Dermis microvascular lymphatic vessel endothelial cell (primary cell): Measurements from ENCODE around the gene RREB1. TPM values are rescaled to one million over a fixed set of nuclear protein-coding genes. Genes with fewer than 3 reads are reported as not detected.

ENCODE experiments used
- DNase-seq, 2 donors: peaks; one replicate each; pipeline versions ENCODE4 v3.0.0 to v3.0.0-alpha.2; 2010; ENCODE audit warnings: low read depth in 2 of 2
- total RNA-seq: library from RNA; depleted of rRNA; stranded (reverse); fragments of >200 nt; gene quantifications from 2 replicates; pipeline ENCODE4 v1.2.1, GENCODE V29; 2014

Gene RREB1
- total RNA-seq, 1 donor from 2014 or later, result 11.8 TPM

GRCh38 chr6:7121700-7122241 lies 14.0 kb downstream of the RREB1 start:
- DNase-seq, result no peak

- no peak for DNase-seq
These were observed 14.9 kb downstream of the RREB1 start for GRCh38 chr6:7122684-7123083.

- DNase-seq, result no peak
These were observed 16.4 kb downstream of the RREB1 start for GRCh38 chr6:7124114-7124513.

GRCh38 chr6:7124636-7125035 lies 16.9 kb downstream of the RREB1 start:
- no peak for DNase-seq

- no peak for DNase-seq
These were observed 17.5 kb downstream of the RREB1 start for GRCh38 chr6:7125290-7125689.

DNA sequence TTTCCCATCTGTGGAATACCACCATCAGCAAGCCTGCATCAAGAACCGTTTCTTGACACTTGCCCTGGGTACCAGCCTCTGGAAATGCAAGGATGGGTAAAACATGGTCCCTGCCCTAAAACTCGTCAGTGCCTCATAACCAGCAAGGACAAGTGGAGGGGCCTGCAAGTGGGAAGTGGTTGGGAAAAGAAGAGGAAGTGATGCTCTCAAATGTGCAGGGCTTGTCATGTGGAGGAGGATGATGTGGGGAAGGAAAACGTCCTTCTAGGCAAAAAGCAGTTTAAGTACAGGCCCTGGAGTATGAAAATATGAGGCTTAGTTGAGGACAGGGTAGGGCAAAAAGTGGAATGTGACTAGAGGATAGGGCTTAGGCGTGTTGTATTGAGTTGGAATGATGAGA lies 19.0 kb downstream of the RREB1 start:
- DNase-seq, result no peak

GRCh38 chr6:7127680-7128079 lies 19.9 kb downstream of the RREB1 start:
- no peak for DNase-seq

GRCh38 chr6:7129360-7129759 lies 21.6 kb downstream of the RREB1 start:
- DNase-seq, result no peak

- DNase-seq, result no peak
These were observed 22.2 kb downstream of the RREB1 start for GRCh38 chr6:7129784-7130569.

DNA sequence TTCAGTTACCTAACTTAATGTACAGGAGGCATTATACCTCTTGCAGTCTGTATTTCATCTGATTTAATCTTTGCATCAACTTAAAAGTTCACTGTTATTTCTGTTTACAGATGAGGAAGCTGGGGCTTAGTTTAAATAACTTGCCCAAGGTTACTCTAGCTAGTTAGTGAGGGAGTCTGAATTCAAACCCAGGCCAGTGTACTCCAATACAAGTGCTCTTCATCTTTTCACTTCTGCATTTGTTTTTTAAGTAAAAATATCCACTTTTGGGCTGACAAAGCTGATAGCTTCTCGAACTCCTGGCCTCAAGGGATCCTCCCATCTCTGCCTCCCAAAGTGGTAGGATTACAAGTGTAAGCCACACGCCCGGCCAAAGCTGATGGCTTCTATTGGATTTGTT lies 23.6 kb downstream of the RREB1 start:
- no peak for DNase-seq

DNA sequence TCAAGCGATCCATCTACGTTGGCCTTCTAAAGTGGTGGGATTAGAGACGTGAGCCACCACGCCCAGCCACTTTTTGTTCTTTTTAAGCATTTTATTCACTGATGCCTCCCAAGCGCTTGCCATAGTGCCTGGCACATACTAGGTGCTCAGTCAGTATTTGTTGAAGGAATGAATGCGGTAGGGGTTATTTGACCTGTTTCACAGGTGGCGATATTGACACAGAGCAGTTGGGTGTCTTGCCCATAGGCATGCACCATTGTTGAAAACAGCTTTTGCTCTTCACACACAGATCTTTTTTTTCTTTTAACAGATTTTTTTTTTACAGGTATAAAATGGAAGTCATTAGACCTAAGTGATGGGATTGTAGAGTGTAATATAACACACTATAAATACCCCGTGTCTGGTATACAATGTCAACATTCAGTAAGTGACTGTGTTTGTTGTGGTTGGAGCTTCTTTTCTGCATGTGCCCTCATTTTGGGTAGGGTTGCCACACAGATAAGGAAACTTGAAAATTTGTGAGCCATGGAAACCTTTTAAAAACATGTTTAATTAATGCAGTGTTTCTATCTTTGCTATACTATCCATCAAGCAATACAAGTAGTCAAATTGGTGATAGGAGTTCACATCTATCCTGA lies 24.8 kb downstream of the RREB1 start:
- no peak for DNase-seq

DNA sequence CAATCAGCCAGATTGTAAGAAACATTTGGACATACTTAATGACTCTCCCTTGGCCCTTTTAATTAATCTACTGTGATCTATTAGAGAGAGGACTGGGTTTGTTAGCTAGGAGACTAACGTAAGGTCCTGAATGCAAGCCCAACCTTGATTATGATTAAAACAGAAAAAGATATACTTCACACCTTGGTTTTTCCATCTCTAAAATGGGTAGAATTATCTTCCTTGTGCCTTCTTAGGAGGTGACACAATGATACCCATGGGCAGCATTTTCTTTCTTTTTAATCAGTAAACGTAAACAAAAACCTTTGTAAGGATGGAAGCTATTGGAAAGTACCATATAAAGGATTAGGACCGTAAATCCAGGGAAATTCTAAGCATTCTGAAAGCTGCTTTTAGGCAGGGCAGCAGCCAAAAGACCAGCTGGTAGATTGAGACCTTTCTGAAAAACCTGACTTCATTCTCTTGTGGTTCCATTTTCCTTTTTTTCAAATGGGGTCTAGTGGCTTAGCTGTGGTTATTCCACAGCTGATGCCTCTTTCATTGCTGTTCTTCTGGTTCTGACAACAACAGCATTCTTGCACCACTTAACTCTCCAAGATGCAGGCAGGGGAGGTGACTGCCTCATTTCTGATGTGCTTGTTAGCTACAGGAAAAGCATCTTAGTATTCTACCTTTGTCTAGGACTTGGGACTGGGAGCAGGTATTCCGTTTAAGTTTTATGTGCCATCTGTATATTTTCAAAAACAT lies 27.4 kb downstream of the RREB1 start:
- DNase-seq, result no peak

DNA sequence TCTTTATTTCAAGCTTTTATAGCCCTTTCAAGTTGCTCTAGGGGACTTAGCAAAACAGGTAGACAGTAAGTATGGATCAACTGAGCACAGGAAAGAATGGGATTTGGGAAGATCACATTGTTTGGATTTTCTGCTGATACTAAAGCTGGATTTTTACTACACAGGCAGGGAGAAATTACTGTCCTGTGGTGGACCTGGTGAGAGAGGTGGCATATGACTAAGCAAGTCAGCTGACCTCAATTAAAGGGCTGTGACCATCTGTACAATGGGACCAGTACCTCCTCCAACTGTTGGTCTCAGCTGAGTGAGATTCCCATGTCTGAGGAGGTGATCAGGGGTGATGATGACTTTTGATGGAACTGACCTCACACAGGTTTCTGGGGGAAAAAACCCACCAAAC lies 28.0 kb downstream of the RREB1 start:
- no peak for DNase-seq

DNA sequence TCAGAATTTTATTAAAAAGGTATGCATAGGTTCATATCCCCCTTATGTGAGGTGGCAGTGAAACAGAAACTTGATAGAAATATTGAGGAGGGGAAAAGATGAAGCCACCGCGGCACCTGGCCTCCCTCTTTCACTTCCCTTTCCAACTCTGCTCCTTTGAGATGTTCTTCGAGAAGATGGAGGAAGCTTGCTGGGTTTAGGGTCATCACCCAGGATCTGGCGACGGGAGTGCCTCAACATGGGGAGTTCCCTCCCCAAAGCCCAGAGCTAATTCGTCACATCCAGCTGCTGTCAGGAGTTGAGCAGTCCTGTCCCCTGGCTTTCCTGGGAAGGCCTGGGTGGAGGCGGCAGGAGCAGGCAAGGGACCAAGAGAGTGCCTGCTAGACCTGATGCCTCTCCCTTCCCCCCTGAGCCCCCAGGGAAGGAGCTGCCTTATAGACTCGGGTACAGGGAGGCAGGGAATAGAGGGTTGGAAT lies 29.1 kb downstream of the RREB1 start:
- no peak for DNase-seq

DNA sequence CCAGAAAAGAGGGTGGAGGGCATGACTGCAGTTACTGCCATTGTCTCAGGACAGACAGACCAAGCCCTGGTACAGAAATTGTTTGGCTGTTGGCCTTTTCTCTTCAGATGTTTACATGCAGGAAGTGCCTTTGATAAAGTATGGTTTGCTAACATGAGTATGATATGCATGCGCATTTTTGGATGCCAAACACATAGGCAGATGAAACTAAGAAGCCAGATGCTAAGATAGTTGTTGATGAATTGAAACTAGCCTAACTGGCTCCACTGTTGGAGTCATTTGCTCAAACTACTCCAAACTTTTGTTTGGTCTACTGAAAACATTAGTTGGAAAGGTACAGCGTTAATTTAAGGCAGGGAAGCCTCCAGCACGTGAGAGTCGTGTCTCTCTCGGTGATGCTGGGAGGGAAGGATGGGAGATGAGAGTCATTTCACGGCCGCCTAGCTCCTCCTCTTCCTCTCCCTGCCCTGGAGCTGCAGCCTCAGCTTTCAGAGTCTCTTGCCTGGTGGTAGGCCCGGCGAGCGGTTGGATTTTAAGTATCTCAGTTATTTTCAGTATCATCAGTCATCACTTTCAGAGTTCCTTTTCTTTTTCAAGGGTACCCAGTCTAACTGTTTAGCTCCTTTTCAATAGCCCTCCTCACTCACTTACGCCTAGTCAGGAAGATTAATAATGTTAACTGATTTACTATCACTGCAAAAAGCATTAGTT lies 29.7 kb downstream of the RREB1 start:
- peak in 1 of 2 donors; percentile 49 for DNase-seq

DNA sequence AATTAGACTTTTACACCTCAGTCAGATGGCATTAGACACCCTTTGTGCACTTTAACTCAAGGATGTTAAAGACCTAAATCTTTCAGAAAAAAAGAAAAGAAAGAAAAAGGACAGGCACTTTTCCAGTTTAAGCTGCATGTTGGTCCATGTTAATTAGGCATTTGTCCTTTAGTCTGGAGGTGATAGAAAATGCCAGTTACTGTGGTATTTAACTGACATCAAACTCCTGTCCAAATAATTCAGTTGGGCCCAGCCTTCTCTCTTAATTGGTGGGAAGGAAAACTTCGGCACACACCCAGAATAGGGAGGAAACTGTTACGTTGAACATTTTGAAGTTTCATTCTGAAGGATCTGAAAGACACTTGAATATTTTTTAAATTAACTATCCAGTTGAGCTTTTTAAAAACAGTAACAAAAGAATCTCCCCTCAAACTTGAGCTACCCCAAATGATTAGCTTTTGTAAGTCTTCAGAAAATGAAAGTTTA lies 30.3 kb downstream of the RREB1 start:
- DNase-seq, result no peak

- peak; percentile 34 to 45 for DNase-seq
These were observed 31.2 kb downstream of the RREB1 start for GRCh38 chr6:7138921-7139358.

- DNase-seq, result no peak
These were observed 32.2 kb downstream of the RREB1 start for GRCh38 chr6:7139835-7140470.

DNA sequence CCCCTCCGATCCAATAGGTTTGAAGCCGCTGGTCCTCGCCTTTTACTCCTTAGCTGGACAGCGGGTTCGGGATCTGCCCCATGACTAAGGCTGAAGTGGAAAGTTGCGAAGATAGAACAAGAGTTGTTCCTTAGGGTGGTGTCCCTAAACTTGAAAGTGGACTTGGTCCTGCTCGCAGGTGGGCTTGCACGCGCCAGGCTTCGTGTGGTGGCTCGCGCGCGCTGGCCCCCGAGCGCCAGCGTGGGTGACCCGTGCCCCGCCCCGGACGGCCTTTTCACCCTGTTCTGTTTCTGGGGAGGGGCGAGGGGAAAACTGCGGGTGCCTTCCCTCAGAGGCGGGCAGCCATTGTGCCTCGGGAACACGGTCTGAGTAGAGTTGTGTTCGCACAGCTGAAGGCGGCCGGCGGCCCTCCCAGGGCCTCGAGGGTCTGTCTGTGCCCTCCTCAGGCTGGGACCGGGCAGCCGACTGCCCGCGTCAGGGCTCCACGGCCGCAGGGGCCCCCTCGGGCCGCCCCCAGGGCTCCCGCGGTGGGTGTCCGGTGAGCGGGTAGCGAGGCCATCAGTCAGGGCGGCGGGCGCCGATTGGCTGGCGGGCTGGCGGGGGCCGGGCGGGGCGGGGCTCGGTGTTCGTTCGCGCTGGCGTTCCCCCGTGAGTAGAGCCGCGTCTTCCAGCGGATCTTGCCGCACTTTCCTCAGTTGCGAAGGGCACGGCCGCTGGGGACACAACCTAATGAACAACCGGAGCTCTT lies 33.0 kb downstream of the RREB1 start:
- peak; percentile 24 to 82 for DNase-seq

DNA sequence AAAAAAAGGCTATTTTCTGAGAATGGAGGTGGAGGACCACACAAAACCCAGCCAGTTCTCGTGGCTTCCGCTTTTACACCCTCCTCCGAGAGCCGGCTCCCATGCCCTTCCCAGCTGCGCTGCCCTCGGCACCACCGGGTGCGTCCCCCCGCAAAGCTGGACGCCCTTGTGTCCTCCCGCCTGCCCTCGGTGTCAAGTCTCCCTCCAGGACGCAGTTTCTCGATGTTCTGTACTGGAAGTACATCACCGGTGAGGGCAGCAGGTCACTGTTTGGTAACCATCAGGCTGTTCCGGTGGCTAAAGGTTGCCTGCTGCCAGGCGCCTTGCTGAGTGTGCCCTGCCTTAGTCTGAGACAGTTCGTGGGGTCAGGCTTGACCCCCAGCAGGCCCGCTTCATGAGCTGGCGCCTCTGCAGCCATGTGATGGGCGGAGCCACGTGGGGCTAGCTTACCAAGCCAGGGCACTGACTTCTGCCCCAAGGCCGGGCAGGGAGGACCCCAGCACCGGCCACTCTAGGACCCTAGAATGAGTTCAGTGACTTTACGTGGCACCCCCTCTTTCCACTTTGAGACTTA lies 34.6 kb downstream of the RREB1 start:
- DNase-seq, result no peak
